Activated CD4-positive, alpha-beta T cell treated with anti-CD3 and anti-CD28 coated beads, Interleukin-2, amount 50 U/mL, for 48 hours (primary cell): ENCODE measurements around the gene DHPS.
"Not testable (repeated sequence)": the region's sequence is repeated elsewhere in the genome, so short reads cannot be mapped to it uniquely, and the experiment has no call there.

Source experiments
- DNase-seq, 2 experiments: peaks; one replicate each; pipeline ENCODE4 v3.0.0-alpha.2; 2020

The DHPS gene

GRCh38 chr19:12670159-12670928 is 11.3 kb downstream of the DHPS start:
- no peak for DNase-seq

- DNase-seq: peak; percentile 77 to 82
These were observed 12.2 kb downstream of the DHPS start for GRCh38 chr19:12669270-12670158.

GRCh38 chr19:12668932-12669269 is 12.8 kb downstream of the DHPS start:
- DNase-seq: peak; percentile 62 to 71

GRCh38 chr19:12668346-12668745 is 13.3 kb downstream of the DHPS start:
- no peak for DNase-seq

- DNase-seq: no peak
These were observed 13.9 kb downstream of the DHPS start for GRCh38 chr19:12667731-12668302.

- DNase-seq: peak; percentile 84 to 86
These were observed 15.2 kb downstream of the DHPS start, which contains the start of the genes MAN2B1 and WDR83 for GRCh38 chr19:12666265-12667048. Gene MAN2B1 (minus strand): TSS chr19:12666742. CDS start chr19:12666701, 41 bp downstream. Gene WDR83 (plus strand): TSS chr19:12666807. CDS start chr19:12669791, 2,984 bp downstream.

- DNase-seq: peak; percentile 30 to 40
These were observed 15.9 kb downstream of the DHPS start for GRCh38 chr19:12665671-12666264.

- DNase-seq: peak; percentile 57 to 65
These were observed 16.5 kb downstream of the DHPS start for GRCh38 chr19:12665281-12665573.

- DNase-seq: peak in 1 of 2 experiments; percentile 24
These were observed 17.0 kb downstream of the DHPS start for GRCh38 chr19:12664406-12665280.

- DNase-seq: no peak
These were observed 20.7 kb downstream of the DHPS start for GRCh38 chr19:12660980-12661379.

- DNase-seq: no peak
These were observed 23.7 kb downstream of the DHPS start for GRCh38 chr19:12657966-12658365.

GRCh38 chr19:12656899-12657571 is 24.6 kb downstream of the DHPS start:
- peak; percentile 42 to 46 for DNase-seq

GRCh38 chr19:12655546-12655945 is 26.1 kb downstream of the DHPS start:
- no peak for DNase-seq

- no peak for DNase-seq
These were observed 29.5 kb downstream of the DHPS start for GRCh38 chr19:12652219-12652618.

- DNase-seq: no peak
These were observed 31.7 kb downstream of the DHPS start for GRCh38 chr19:12649941-12650340.

GRCh38 chr19:12648088-12648487 is 33.6 kb downstream of the DHPS start:
- no peak for DNase-seq

GRCh38 chr19:12647490-12648071 is 34.1 kb downstream of the DHPS start:
- peak; percentile 46 to 48 for DNase-seq

- DNase-seq: no peak
These were observed 34.6 kb downstream of the DHPS start for GRCh38 chr19:12647047-12647446.

- DNase-seq: no peak
These were observed 35.1 kb downstream of the DHPS start for GRCh38 chr19:12646551-12646950.

- DNase-seq: not testable (repeated sequence)
These were observed 38.0 kb downstream of the DHPS start for GRCh38 chr19:12643716-12644115.
